Thyroid gland (tissue), 4 donors: Measurements from ENCODE around the gene RHBDF1.

Experiments
- POLR2A ChIP-seq, 2 donors: fragments of 450-650 bp; IDR thresholded peaks; one replicate each; pipeline ENCODE4 v1.6.1; 2017; ENCODE audit warnings: antibody characterized with exemption in 2 of 2, mild to moderate bottlenecking in 2 of 2, moderate library complexity in 1 of 2
- TF ChIP-seq, protein P1 (sequence below), 6 experiments: fragments of 200-600 bp in 3 of 6; fragments of 450-650 bp in 3 of 6; sonication (generic) in 3 of 6; IDR thresholded peaks; one replicate each; pipeline ENCODE4 v1.5.1; 2016 to 2019; ENCODE audit warnings: antibody characterized with exemption in 6 of 6, mild to moderate bottlenecking in 2 of 6, inconsistent platforms in 1 of 6, moderate library complexity in 1 of 6

DNA sequence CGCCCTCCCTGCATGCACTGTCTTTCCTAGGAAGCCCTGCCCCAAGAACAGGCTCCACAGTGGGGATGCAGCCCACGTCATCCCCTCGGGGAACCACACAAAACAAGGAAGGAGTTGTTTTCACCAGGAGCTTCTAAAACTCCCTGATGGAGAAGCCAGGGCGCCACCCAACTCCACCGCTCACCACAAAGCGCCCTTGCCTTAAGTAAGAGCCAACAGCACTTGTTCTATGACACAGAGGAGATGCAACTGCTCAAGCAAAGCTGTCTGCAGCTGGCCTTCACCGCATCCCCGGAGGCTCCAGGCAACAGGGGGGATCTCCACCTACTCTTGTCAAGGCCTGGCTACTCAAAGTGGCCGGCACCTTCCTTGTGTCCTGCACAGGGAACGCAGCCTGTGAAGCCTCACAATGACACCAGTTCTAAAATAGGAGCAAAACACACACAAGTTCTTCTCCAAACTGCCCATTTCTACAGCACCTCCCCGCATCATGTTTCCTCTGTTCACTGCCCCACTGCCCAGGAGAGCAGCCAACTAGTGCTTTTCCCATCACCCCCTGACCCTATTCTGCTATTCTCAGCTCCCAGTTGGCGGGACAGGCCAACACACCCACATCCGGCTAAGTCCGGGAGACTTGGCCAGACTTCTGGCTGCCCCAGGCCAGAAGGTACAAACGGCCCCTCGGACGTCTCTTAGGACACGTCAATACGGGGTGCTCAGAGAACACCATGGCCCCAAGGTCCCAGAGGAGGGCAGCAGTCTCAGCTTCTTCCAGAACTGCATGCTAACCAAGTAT, 29.8 kb upstream of the RHBDF1 start:
- TF ChIP-seq, protein P1, sequence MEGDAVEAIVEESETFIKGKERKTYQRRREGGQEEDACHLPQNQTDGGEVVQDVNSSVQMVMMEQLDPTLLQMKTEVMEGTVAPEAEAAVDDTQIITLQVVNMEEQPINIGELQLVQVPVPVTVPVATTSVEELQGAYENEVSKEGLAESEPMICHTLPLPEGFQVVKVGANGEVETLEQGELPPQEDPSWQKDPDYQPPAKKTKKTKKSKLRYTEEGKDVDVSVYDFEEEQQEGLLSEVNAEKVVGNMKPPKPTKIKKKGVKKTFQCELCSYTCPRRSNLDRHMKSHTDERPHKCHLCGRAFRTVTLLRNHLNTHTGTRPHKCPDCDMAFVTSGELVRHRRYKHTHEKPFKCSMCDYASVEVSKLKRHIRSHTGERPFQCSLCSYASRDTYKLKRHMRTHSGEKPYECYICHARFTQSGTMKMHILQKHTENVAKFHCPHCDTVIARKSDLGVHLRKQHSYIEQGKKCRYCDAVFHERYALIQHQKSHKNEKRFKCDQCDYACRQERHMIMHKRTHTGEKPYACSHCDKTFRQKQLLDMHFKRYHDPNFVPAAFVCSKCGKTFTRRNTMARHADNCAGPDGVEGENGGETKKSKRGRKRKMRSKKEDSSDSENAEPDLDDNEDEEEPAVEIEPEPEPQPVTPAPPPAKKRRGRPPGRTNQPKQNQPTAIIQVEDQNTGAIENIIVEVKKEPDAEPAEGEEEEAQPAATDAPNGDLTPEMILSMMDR (IDR thresholded peaks at IDR 0.05): no peak
- no peak for TF ChIP-seq POLR2A (IDR thresholded peaks at IDR 0.05)
